HCT116 (cell line): ENCODE results near the gene PPP2R3C. TPM values are rescaled to one million over a fixed set of nuclear protein-coding genes. Genes with fewer than 3 reads are reported as not detected.

Source experiments
- ATAC-seq: fragments of 200-7000 bp; cut with Tn5 transposase; 2 replicates; pipeline ENCODE4 v1.9.1; 2020; ENCODE audit warnings: mild to moderate bottlenecking, moderate library complexity
- BruUV-seq: library from RNA; stranded (reverse); fragments of 400-500 nt; replicated peaks from 2 replicates; lab custom pipeline; 2021; lab: Mats Ljungman, UMichigan
- CTCF ChIA-PET: fragments of 300-600 bp; sonication (Branson Sonifier 250); formaldehyde crosslinking; loops from one replicate; lab custom pipeline; 2021; ENCODE audit warnings: antibody characterized with exemption; lab: Charles Lee
- POLR2A ChIA-PET: fragments of 300-600, 350-600 bp; sonication (Branson Sonifier 250); formaldehyde crosslinking; loops from one replicate; lab custom pipeline; 2021; ENCODE audit warnings: antibody characterized with exemption; lab: Charles Lee
- RAD21 ChIA-PET, 2 experiments: fragments of 300-600 bp; sonication (Branson Sonifier 250); formaldehyde crosslinking; loops; one replicate each; lab custom pipeline; 2023; ENCODE audit warnings: low total read pairs in 2 of 2; ENCODE audit not compliant: uncharacterized antibody in 2 of 2, unreplicated experiment in 2 of 2, low non-redundant PET in 1 of 2; lab: Charles Lee
- DNase-seq: peaks from one replicate; pipeline ENCODE4 v3.0.0-alpha.2; 2010; ENCODE audit warnings: low read depth, low spot score
- H2AFZ ChIP-seq: fragments of 200-600 bp; shearing (Covaris generic), sonication (generic); 2 replicates; pipeline ENCODE4 v1.6.1; 2017; ENCODE audit warnings: low read depth, mixed run types, mixed read lengths, antibody characterized with exemption, low read length; ENCODE audit not compliant: poor library complexity, severe bottlenecking
- H3K27ac ChIP-seq: 2 replicates; pipeline ENCODE4 v1.5.1; 2012; ENCODE audit warnings: low read depth, low read length
- H3K27me3 ChIP-seq: fragments of 200-600 bp; sonication (generic); 2 replicates; pipeline ENCODE4 v1.6.1; 2016; ENCODE audit warnings: mixed run types, low read length, mixed read lengths; ENCODE audit not compliant: insufficient read depth
- H3K36me3 ChIP-seq, 2 experiments: fragments of 200-500 bp in 1 of 2; fragments of 200-600 bp in 1 of 2; sonication (Bioruptor generic) in 1 of 2; sonication (generic) in 1 of 2; 2 replicates each; pipeline versions ENCODE4 v1.5.1 to v1.6.1; 2014 to 2016; ENCODE audit warnings: low read length in 2 of 2, inconsistent platforms in 1 of 2, mixed read lengths in 1 of 2, mixed run types in 1 of 2; ENCODE audit not compliant: insufficient read depth in 2 of 2, control insufficient read depth in 1 of 2
- H3K4me1 ChIP-seq, 2 experiments: fragments of 200-600 bp in 1 of 2; sonication (generic) in 1 of 2; 2 replicates each; pipeline versions ENCODE4 v1.5.1 to v1.6.1; 2012 to 2017; ENCODE audit warnings: low read length in 2 of 2, inconsistent platforms in 1 of 2, mild to moderate bottlenecking in 1 of 2, mixed read lengths in 1 of 2, mixed run types in 1 of 2, moderate library complexity in 1 of 2; ENCODE audit not compliant: insufficient read depth in 2 of 2, control insufficient read depth in 1 of 2
- H3K4me2 ChIP-seq: fragments of 200-600 bp; sonication (generic); 2 replicates; pipeline ENCODE4 v1.6.1; 2017; ENCODE audit warnings: mixed run types, low read length, mixed read lengths
- H3K4me3 ChIP-seq, 2 experiments: fragments of 200-600 bp in 1 of 2; sonication (generic) in 1 of 2; replicated peaks in 1 of 2; 2 replicates each; pipeline ENCODE4 v1.5.1; 2011 to 2016; ENCODE audit warnings: low read length in 2 of 2, control low read depth in 1 of 2, low read depth in 1 of 2, mild to moderate bottlenecking in 1 of 2, mixed read lengths in 1 of 2, mixed run types in 1 of 2
- H3K79me2 ChIP-seq: fragments of 200-600 bp; sonication (generic); 2 replicates; pipeline ENCODE4 v1.6.1; 2017; ENCODE audit warnings: mild to moderate bottlenecking, mixed run types, low read length, moderate library complexity, mixed read lengths; ENCODE audit not compliant: insufficient read depth
- H3K9ac ChIP-seq: fragments of 200-600 bp; sonication (generic); 2 replicates; pipeline ENCODE4 v1.6.1; 2016; ENCODE audit warnings: low read length, mixed read lengths
- H3K9me2 ChIP-seq: fragments of 200-600 bp; sonication (generic), shearing (Covaris generic); 2 replicates; pipeline ENCODE4 v1.6.1; 2017; ENCODE audit warnings: mixed run types, mild to moderate bottlenecking, moderate library complexity; ENCODE audit not compliant: insufficient read depth
- H3K9me3 ChIP-seq, 2 experiments: fragments of 200-500 bp in 1 of 2; fragments of 200-600 bp in 1 of 2; sonication (Bioruptor generic) in 1 of 2; sonication (generic) in 1 of 2; 2 replicates each; pipeline ENCODE4 v1.6.1; 2014 to 2017; ENCODE audit warnings: low read length in 2 of 2, mixed read lengths in 2 of 2, inconsistent platforms in 1 of 2, low read depth in 1 of 2, mild to moderate bottlenecking in 1 of 2, mixed run types in 1 of 2, moderate library complexity in 1 of 2; ENCODE audit not compliant: control insufficient read depth in 1 of 2, insufficient read depth in 1 of 2
- H4K20me1 ChIP-seq: fragments of 200-600 bp; sonication (generic), shearing (Covaris generic); 2 replicates; pipeline ENCODE4 v1.6.1; 2017; ENCODE audit warnings: mixed run types, mild to moderate bottlenecking, moderate library complexity; ENCODE audit not compliant: insufficient read depth
- ATF3 ChIP-seq: IDR thresholded peaks from 2 replicates; pipeline ENCODE4 v1.6.1; 2012
- CBX3 ChIP-seq: IDR thresholded peaks from 2 replicates; pipeline ENCODE4 v1.6.1; 2012; ENCODE audit warnings: low read depth
- CEBPB ChIP-seq: IDR thresholded peaks from 2 replicates; pipeline ENCODE4 v1.6.1; 2012; ENCODE audit warnings: low read depth
- EGR1 ChIP-seq: IDR thresholded peaks from 2 replicates; pipeline ENCODE4 v1.6.1; 2012; ENCODE audit warnings: low read depth
- ELF1 ChIP-seq: IDR thresholded peaks from 2 replicates; pipeline ENCODE4 v1.6.1; 2012; ENCODE audit warnings: low read depth, borderline replicate concordance
- EZH2 ChIP-seq: fragments of 200-600 bp; sonication (generic); IDR thresholded peaks from 2 replicates; pipeline ENCODE4 v1.6.1; 2017; ENCODE audit warnings: antibody characterized with exemption, mixed run types
- EZH2phosphoT487 ChIP-seq: fragments of 200-600 bp; IDR thresholded peaks from 2 replicates; pipeline ENCODE4 v1.6.1; 2018; ENCODE audit warnings: antibody characterized with exemption, borderline replicate concordance
- JUND ChIP-seq: IDR thresholded peaks from 2 replicates; pipeline ENCODE4 v1.6.1; 2012
- MAX ChIP-seq: IDR thresholded peaks from 2 replicates; pipeline ENCODE4 v1.6.1; 2012
- REST ChIP-seq: IDR thresholded peaks from 2 replicates; pipeline ENCODE4 v1.6.1; 2012; ENCODE audit warnings: low read depth
- SIN3A ChIP-seq: IDR thresholded peaks from 2 replicates; pipeline ENCODE4 v1.6.1; 2012; ENCODE audit warnings: low read depth
- SP1 ChIP-seq: IDR thresholded peaks from 2 replicates; pipeline ENCODE4 v1.6.1; 2012; ENCODE audit warnings: low read depth
- SRF ChIP-seq: IDR thresholded peaks from 2 replicates; pipeline ENCODE4 v1.6.1; 2012; ENCODE audit warnings: low read depth
- TCF7L2 ChIP-seq: IDR thresholded peaks from 2 replicates; pipeline ENCODE4 v1.7.0; 2011; ENCODE audit warnings: borderline replicate concordance, inconsistent platforms; ENCODE audit not compliant: insufficient read depth, insufficient read length; ENCODE audit errors: extremely low read depth
- YY1 ChIP-seq: IDR thresholded peaks from 2 replicates; pipeline ENCODE4 v1.6.1; 2011; ENCODE audit warnings: low read length, low read depth, moderate library complexity, mild to moderate bottlenecking; ENCODE audit not compliant: insufficient replicate concordance; ENCODE audit errors: extremely low read depth
- ZBTB33 ChIP-seq: IDR thresholded peaks from 2 replicates; pipeline ENCODE4 v1.6.1; 2011; ENCODE audit warnings: mild to moderate bottlenecking, low read length, moderate library complexity; ENCODE audit not compliant: insufficient replicate concordance; ENCODE audit errors: extremely low read depth
- ZFX ChIP-seq: fragments of 450-650 bp; IDR thresholded peaks from 2 replicates; pipeline ENCODE4 v1.6.1; 2017
- intact Hi-C: fragments of 100-400 bp; cut with micrococcal nuclease; formaldehyde crosslinking; loops from 2 replicates; pipeline ENCODE4 v1.10.0; 2022
- total RNA-seq: library from RNA; stranded (reverse); gene quantifications from one replicate; pipeline ENCODE4 v1.2.1, GENCODE V29; 2021; ENCODE audit not compliant: unreplicated experiment

PPP2R3C gene
- total RNA-seq, 1 experiment from 2014 or later: 14.1 TPM

GRCh38 chr14:35114036-35114435 lies 7.8 kb downstream of the PPP2R3C start (continued):
- TF ChIP-seq REST: no peak
- no peak for TF ChIP-seq ATF3
- TF ChIP-seq SP1: no peak
- no peak for TF ChIP-seq CEBPB
- TF ChIP-seq EZH2phosphoT487: no peak
- no peak for TF ChIP-seq YY1
- TF ChIP-seq JUND: no peak
- TF ChIP-seq CBX3: no peak
- no peak for TF ChIP-seq TCF7L2
- TF ChIP-seq SIN3A: no peak

DNA sequence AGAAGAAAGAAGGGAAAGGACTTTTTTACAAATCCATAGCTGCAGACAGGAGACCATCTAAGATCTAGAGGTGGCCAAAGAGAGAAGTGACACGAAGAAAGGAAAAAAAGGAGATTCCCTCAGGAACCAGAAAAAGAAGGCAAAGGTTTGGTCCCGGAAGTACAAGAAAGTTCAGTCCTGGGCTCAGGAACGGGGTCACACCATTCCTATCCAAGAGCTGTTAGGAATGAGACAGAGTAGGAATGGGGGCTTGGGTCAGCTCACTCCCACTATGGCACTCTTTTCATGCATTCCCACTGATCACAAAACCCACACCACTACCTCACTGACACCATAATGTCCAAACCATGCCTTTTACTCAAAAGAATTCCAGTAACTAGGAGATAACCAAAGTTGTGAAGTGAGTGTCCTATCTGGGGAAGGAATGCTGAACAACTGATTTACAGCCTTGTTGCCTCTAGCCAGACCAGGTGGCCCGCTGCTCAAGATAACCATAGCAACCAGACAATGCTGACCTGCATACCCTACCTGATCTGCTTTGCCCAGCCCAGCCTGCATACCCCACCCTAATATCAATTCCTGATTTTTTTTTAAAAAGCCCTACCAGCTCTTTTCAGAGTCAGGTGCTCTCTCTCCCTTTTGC lies 8.4 kb downstream of the PPP2R3C start:
- H3K4me3 ChIP-seq: no peak overlapping the region
- H3K79me2 ChIP-seq: no peaks in the 10 kb centered on the region
- H3K27ac ChIP-seq: no peak overlapping the region
- no peak overlapping the region for H2AFZ ChIP-seq
- DNase-seq: no peak
- H3K27me3 ChIP-seq: no peaks in the 10 kb centered on the region
- BruUV-seq: no TSS peak
- ChIA-PET CTCF (interaction anchor here (0.5 kb wide), 1 partner anchor 298 kb away, joined by 5 read pairs; no protein-coding TSS in a partner anchor), RAD21 (no interaction called here), POLR2A (no interaction called here)
- no peaks in the 10 kb centered on the region for H3K9me2 ChIP-seq
- H3K4me2 ChIP-seq: no peak overlapping the region
- no peaks in the 10 kb centered on the region for H4K20me1 ChIP-seq
- H3K36me3 ChIP-seq: peaks cover 5 to 24% of the 10 kb centered on the region in 2 experiments
- H3K9me3 ChIP-seq: peaks cover 0 to 7% of the 10 kb centered on the region in 2 experiments; a peak in 1 of 4 replicates
- intact Hi-C loops: loop anchor here (5.0 kb wide), 1 partner anchor 51 kb away; no protein-coding TSS in a partner anchor
- no peak for ATAC-seq
- H3K4me1 ChIP-seq: no peaks in the 10 kb centered on the region
- TF ChIP-seq SIN3A: no peak
- TF ChIP-seq SP1: no peak
- TF ChIP-seq JUND: no peak
- no peak for TF ChIP-seq SRF
- no peak for TF ChIP-seq EZH2phosphoT487
- no peak for TF ChIP-seq ZBTB33
- TF ChIP-seq EZH2: no peak
- TF ChIP-seq ELF1: no peak
- no peak for TF ChIP-seq MAX
- TF ChIP-seq CBX3: no peak
- no peak for TF ChIP-seq EGR1
- TF ChIP-seq ZFX: no peak
- no peak overlapping the region for H3K9ac ChIP-seq
